Psoas muscle (tissue), 8 donors: Measurements from ENCODE around the gene VAV3. TPM values are rescaled to one million over a fixed set of nuclear protein-coding genes. Genes with fewer than 3 reads are reported as not detected.

Experiments used
- ATAC-seq, 4 donors: fragments of 200-7000 bp; cut with Tn5 transposase; one replicate each; pipeline ENCODE4 v1.9.1; 2020; ENCODE audit warnings: moderate library complexity in 3 of 4, mild to moderate bottlenecking in 2 of 4
- DNase-seq, 2 donors: peaks; one replicate each; pipeline ENCODE4 v3.0.0-alpha.2; 2020
- H3K27ac ChIP-seq: fragments of 200-600 bp; one replicate; pipeline ENCODE4 v1.8.0; 2022
- H3K27me3 ChIP-seq, 3 donors: fragments of 200-600 bp in 1 of 3; one replicate each; pipeline versions ENCODE4 v1.6.1 to v1.8.0; 2013 to 2022; ENCODE audit warnings: low read length in 2 of 3, mild to moderate bottlenecking in 2 of 3, moderate library complexity in 1 of 3; ENCODE audit not compliant: insufficient read depth in 3 of 3
- H3K36me3 ChIP-seq, 2 donors: fragments of 200-600 bp in 1 of 2; one replicate each; pipeline versions ENCODE4 v1.6.1 to v1.8.0; 2013 to 2022; ENCODE audit warnings: low read depth in 1 of 2, mild to moderate bottlenecking in 1 of 2, moderate library complexity in 1 of 2; ENCODE audit not compliant: insufficient read depth in 1 of 2
- H3K4me1 ChIP-seq: fragments of 200-600 bp; one replicate; pipeline ENCODE4 v1.8.0; 2022
- H3K4me3 ChIP-seq: fragments of 200-600 bp; one replicate; pipeline ENCODE4 v1.8.0; 2022; ENCODE audit warnings: mild to moderate bottlenecking
- H3K9me3 ChIP-seq: fragments of 200-600 bp; one replicate; pipeline ENCODE4 v1.8.0; 2022
- WGBS, 3 donors: extraction: QIAGEN DNeasy Blood & Tissue Kit; methylation state at CpG; one replicate each; pipeline versions ENCODE4 v1.1.6 to v1.1.7; 2013; 5-methylcytosine and 5-hydroxymethylcytosine counted together
- intact Hi-C, 2 donors: fragments of 100-400 bp; cut with DNase I; formaldehyde crosslinking; loops; one replicate each; pipeline versions ENCODE4 v1.11.0 to v1.14.2; 2022
- polyA plus RNA-seq, 3 donors: library from polyadenylated mRNA; stranded (reverse); fragments of 200-250 nt; gene quantifications; one replicate each; pipeline ENCODE4 v1.2.3, GENCODE V29; 2013
- total RNA-seq, 4 donors: library from RNA; stranded (reverse); fragmentation: NEBNext Ultra II Directional in 2 of 4; extraction: Animal tissue kit (Norgen Biotek cat#: 25700) in 2 of 4; gene quantifications; one replicate each; pipeline versions ENCODE4 v1.2.1 to v1.2.4, GENCODE V29; 2021 to 2023
- TF ChIP-seq, protein P1 (sequence below): fragments of 200-600 bp; IDR thresholded peaks from one replicate; pipeline ENCODE4 v1.8.0; 2022; ENCODE audit warnings: antibody characterized with exemption
- donor health status: healthy with polysubstance abuse.
- donor health status: DM: no; HTN: no; CAD: no; lungs with moderate emphysema.
- donor health status: Bipolar disorder and iron deficiency.
- donor health status: healthy.
- donor health status: DM: yes; HTN: yes; CAD: no.
- donor health status: DM: no; HTN: no; CAD: no.
- donor health status: DM: no; HTN: no; CAD: no.
- donor health status: DM: yes; HTN: yes; CAD: no.

The VAV3 gene
- total and polyA plus RNA-seq, 7 donors: 0.28 to 1.7 (median 0.72) TPM

DNA sequence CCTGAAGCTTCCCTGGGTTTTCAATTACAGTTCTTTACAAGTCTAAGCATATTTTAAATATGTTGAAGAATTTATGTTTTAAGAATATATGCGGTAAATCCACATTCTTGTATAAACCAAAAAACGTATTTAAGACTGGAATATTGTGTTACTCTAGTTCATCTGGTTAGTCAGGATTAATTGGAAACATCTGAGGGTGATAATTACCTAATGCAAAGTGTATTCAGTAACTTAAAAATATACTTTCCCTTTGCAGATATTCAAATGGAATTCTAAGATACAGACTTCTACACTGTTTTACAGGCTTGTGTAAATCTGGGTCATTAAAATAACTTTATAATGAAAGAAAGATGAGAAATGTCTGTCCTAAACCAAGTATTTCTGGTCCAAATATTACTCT is 302.0 kb downstream of the VAV3 start:
- Histone ChIP-seq H3K36me3 (no peaks in the 10 kb centered on the region), H3K4me3 (no peak overlapping the region), H3K27ac (no peak overlapping the region), H3K4me1 (no peaks in the 10 kb centered on the region), H3K27me3 (no peaks in the 10 kb centered on the region), H3K9me3 (no peaks in the 10 kb centered on the region)
- intact Hi-C loops: no loop called here
- DNase-seq (no peak), ATAC-seq (no peak)
- 79 to 81% (median 79%) methylated on average over 2 of the region's 2 CpGs for WGBS, 3 donors
- TF ChIP-seq, protein P1, sequence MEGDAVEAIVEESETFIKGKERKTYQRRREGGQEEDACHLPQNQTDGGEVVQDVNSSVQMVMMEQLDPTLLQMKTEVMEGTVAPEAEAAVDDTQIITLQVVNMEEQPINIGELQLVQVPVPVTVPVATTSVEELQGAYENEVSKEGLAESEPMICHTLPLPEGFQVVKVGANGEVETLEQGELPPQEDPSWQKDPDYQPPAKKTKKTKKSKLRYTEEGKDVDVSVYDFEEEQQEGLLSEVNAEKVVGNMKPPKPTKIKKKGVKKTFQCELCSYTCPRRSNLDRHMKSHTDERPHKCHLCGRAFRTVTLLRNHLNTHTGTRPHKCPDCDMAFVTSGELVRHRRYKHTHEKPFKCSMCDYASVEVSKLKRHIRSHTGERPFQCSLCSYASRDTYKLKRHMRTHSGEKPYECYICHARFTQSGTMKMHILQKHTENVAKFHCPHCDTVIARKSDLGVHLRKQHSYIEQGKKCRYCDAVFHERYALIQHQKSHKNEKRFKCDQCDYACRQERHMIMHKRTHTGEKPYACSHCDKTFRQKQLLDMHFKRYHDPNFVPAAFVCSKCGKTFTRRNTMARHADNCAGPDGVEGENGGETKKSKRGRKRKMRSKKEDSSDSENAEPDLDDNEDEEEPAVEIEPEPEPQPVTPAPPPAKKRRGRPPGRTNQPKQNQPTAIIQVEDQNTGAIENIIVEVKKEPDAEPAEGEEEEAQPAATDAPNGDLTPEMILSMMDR: no peak

DNA sequence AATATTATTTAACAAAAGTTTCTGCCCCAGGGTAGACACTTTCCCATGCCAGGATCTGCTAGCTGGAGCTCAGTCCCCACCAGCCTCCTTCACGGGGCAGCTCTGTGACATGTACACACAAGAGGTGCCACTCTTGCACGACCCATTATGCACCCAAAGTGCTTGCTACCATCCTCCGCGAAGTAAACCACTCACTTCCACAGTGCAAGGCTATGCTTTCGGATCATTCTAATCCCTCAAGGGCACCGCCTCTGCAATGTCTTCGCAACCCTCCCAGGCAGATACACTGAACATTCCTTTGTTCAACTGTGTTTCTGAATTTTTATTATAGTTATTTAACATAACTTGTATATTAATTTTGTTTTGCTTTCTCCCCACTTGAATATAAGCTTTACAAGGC is 303.8 kb downstream of the VAV3 start:
- WGBS, 3 donors: 85 to 95% (median 92%) methylated on average over 7 of the region's 7 CpGs
- H3K27me3 ChIP-seq: no peaks in the 10 kb centered on the region
- TF ChIP-seq, protein P1: no peak
- intact Hi-C loops: no loop called here
- H3K4me1 ChIP-seq: no peaks in the 10 kb centered on the region
- no peak overlapping the region for H3K27ac ChIP-seq
- H3K9me3 ChIP-seq: no peaks in the 10 kb centered on the region
- no peak for DNase-seq
- no peaks in the 10 kb centered on the region for H3K36me3 ChIP-seq
- H3K4me3 ChIP-seq: no peak overlapping the region
- ATAC-seq: no peak

DNA sequence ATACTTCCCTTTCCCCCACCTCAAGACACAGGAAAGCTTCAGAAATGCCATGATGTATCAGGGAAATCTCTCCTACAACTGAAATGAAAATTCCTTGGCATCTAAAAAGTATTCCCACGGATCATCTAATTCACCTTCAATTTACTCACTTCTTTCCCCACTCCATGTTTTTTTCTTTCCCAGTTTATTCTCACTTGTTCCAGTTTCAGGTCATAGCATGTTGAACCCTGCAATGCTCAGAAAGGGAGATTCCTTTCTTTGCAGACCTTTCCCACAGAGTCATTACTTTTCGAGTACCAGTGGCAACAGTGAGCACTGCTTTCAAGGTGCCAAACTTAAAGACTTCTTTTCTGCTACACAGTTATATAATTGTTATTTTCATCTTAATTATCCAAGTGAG is 305.0 kb downstream of the VAV3 start:
- no peaks in the 10 kb centered on the region for H3K4me1 ChIP-seq
- WGBS, 3 donors: 76 to 94% (median 92%) methylated on average over 2 of the region's 2 CpGs
- DNase-seq (no peak), ATAC-seq (no peak)
- no peaks in the 10 kb centered on the region for H3K36me3 ChIP-seq
- no peak overlapping the region for H3K27ac ChIP-seq
- no peaks in the 10 kb centered on the region for H3K9me3 ChIP-seq
- H3K27me3 ChIP-seq: no peaks in the 10 kb centered on the region
- intact Hi-C loops: no loop called here
- H3K4me3 ChIP-seq: no peak overlapping the region
- TF ChIP-seq, protein P1: no peak

DNA sequence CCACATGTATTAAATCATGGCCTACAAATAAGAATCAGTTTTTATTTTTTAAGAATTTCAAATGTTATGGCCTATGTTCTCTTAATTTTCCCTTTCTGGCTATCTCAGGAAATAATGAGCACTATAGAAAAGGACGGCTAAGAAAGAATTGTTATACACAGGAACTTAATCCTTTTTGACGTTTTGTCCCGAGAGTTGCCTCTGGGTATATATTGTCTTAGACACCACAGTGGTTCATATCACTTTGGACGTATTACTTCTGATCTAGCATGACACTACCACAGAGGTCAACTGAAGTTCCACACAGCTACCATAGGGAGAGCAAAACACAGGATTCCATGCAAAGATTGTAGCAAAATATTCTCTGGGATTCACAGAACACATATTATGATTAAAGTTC is 307.6 kb downstream of the VAV3 start:
- TF ChIP-seq, protein P1: no peak
- Histone ChIP-seq H3K9me3 (no peaks in the 10 kb centered on the region), H3K4me1 (no peaks in the 10 kb centered on the region), H3K4me3 (no peak overlapping the region), H3K27me3 (no peaks in the 10 kb centered on the region), H3K36me3 (no peaks in the 10 kb centered on the region), H3K27ac (no peak overlapping the region)
- intact Hi-C loops: no loop called here
- WGBS, 3 donors: 83 to 88% (median 84%) methylated on average over 4 of the region's 4 CpGs
- ATAC-seq (no peak), DNase-seq (no peak)

DNA sequence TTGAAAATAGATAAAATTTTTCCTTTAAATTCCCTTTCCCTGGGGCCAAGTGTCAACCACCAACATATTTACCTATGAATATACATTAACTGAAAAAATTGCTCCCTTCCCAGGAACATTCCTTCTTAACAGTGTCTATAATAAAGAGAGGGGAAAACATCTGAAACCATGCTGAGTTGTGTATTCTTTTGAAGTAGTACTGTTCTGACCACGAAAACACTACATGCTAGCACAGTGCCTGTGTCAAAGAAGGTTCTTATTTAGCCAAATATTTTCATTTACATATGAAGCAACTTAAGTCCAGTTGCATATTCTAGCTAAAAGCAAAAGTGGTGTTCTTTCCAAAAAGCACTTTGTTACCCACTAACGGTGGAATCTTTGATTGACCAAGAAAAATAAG is 311.2 kb downstream of the VAV3 start:
- Histone ChIP-seq H3K27ac (no peak overlapping the region), H3K9me3 (no peaks in the 10 kb centered on the region), H3K4me3 (no peak overlapping the region), H3K4me1 (no peaks in the 10 kb centered on the region), H3K27me3 (no peaks in the 10 kb centered on the region), H3K36me3 (no peaks in the 10 kb centered on the region)
- ATAC-seq: no peak
- WGBS, 3 donors: 58 to 70% (median 60%) methylated on average over 2 of the region's 2 CpGs
- no peak for DNase-seq
- intact Hi-C loops: no loop called here
- TF ChIP-seq, protein P1: no peak
